Cardiac ventricle fibroblast (primary cell): ENCODE measurements around the gene ZNRF2. TPM values are rescaled to one million over a fixed set of nuclear protein-coding genes. Genes with fewer than 3 reads are reported as not detected.

ENCODE experiments used
- total RNA-seq: library from RNA; depleted of rRNA; stranded (reverse); fragments of >200 nt; gene quantifications from 2 replicates; pipeline ENCODE4 v1.2.3, GENCODE V29; 2015

ZNRF2 gene
- 8.2 and 8.7 TPM in 2 replicates for total RNA-seq

DNA sequence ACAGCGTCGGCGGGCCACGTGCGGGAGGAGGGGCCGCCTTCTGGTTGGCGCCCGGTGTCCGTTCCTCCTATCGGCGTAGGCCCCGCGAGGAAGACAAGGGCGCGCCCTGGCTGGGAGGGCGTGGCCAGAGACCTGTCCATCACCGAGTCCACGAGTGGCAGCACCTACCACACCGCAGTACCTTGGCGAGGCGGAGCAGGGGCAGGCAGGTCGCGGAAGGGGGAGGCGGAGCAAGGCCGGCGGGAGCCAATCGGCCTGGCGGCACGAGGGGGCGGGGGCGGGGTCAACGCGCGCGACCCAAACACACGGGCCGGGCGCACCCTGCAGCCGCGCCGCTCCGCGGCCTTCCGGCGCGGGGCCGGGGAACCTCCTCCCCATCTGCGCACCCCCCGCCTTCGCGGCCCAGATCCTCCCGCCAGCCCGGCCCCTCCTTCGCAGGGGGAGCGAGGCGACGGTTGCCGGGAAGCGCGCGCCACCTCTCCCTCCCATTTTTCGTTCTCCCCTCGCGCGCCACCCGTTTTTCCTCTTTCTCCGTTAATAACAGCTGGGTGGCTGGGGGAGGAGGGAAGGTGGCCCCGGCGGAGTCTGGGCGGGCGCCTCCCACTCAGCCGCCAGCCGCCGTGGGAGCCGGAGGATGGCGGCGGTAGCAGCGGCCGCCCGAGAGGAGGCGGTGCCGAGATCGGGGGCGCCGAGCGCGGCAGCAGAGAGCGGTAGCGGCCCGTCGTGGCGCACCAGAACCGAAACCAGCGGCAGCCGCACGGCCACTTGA lies at the start of gene ZNRF2:
ZNRF2 (plus strand) TSS at position 300 of the 769 bp plus-strand sequence. CDS start 761 bp downstream, outside the sequence.

Other genes with a start within 250 kb of the ZNRF2 start
- 24.4 and 27.3 TPM in 2 replicates for gene MTURN, start 149.6 kb upstream of the ZNRF2 start, total RNA-seq
- 9.3 and 12.4 TPM in 2 replicates for gene NOD1, start 194.2 kb downstream of the ZNRF2 start, total RNA-seq
- 40.0 and 44.1 TPM in 2 replicates for gene GGCT, start 220.2 kb downstream of the ZNRF2 start, total RNA-seq